GM12878 (cell line): ENCODE data around the gene MACROD2. TPM values are rescaled to one million over a fixed set of nuclear protein-coding genes. Genes with fewer than 3 reads are reported as not detected.

Experiments
- ATAC-seq: fragments of 200-7000 bp; cut with Tn5 transposase; 3 replicates; pipeline ENCODE4 v1.9.1; 2020; ENCODE audit warnings: mild to moderate bottlenecking, moderate library complexity
- BruUV-seq: library from RNA; stranded (reverse); fragments of 400-500 nt; replicated peaks from 2 replicates; lab custom pipeline; 2021; lab: Mats Ljungman, UMichigan
- CTCF ChIA-PET: fragments of 300-600 bp; sonication (Branson Sonifier 250); formaldehyde crosslinking; extraction: SDS; loops from one replicate; lab custom pipeline; 2021; ENCODE audit warnings: inconsistent platforms; lab: Yijun Ruan, JAX
- POLR2A ChIA-PET: fragments of 350-600 bp; formaldehyde crosslinking; extraction: SDS; loops from one replicate; lab custom pipeline; 2021; ENCODE audit warnings: inconsistent platforms; lab: Charles Lee
- RAD21 ChIA-PET: fragments of 300-600 bp; sonication (Branson Sonifier 250); formaldehyde crosslinking; loops from one replicate; lab custom pipeline; 2023; ENCODE audit warnings: antibody characterized with exemption; ENCODE audit not compliant: unreplicated experiment; lab: Charles Lee
- SMC1A ChIA-PET: fragments of 300-600 bp; sonication (Branson Sonifier 250); formaldehyde crosslinking; loops from one replicate; lab custom pipeline; 2023; ENCODE audit not compliant: unreplicated experiment, uncharacterized antibody; lab: Charles Lee
- DNase-seq: peaks from one replicate; pipeline ENCODE4 v3.0.0-alpha.2; 2011; ENCODE audit warnings: low read depth, low spot score
- FAIRE-seq: peaks from 3 replicates; lab custom pipeline; 2011; peaks lifted over from hg19 to GRCh38; lab: Jason Lieb, UNC
- H2AFZ ChIP-seq: 2 replicates; pipeline ENCODE4 v1.6.0; 2011; ENCODE audit warnings: low read depth, low read length, control low read depth; ENCODE audit not compliant: control insufficient read depth
- H3K27ac ChIP-seq: 2 replicates; pipeline ENCODE4 v1.5.1; 2011; ENCODE audit warnings: control low read depth; ENCODE audit not compliant: control insufficient read depth, insufficient read depth
- H3K27me3 ChIP-seq, 2 experiments: replicated peaks in 1 of 2; 2 replicates each; pipeline versions ENCODE4 v1.6.0 to v1.6.1; 2011; ENCODE audit warnings: low read length in 1 of 2; ENCODE audit not compliant: control insufficient read depth in 2 of 2, insufficient read depth in 2 of 2
- H3K36me3 ChIP-seq, 2 experiments: 2 replicates each; pipeline ENCODE4 v1.5.1; 2011; ENCODE audit warnings: low read length in 1 of 2; ENCODE audit not compliant: control insufficient read depth in 2 of 2, insufficient read depth in 2 of 2
- H3K4me1 ChIP-seq: 2 replicates; pipeline ENCODE4 v1.6.1; 2011; ENCODE audit warnings: mild to moderate bottlenecking, low read length, moderate library complexity, mixed read lengths; ENCODE audit not compliant: control insufficient read depth, insufficient read depth
- H3K4me2 ChIP-seq: 2 replicates; pipeline ENCODE4 v1.6.0; 2011; ENCODE audit warnings: control low read depth; ENCODE audit not compliant: control insufficient read depth, insufficient read depth
- H3K4me3 ChIP-seq: fragments of 200-600 bp; sonication (generic); 2 replicates; pipeline ENCODE4 v1.5.1; 2016
- H3K79me2 ChIP-seq: 2 replicates; pipeline ENCODE4 v1.6.0; 2011; ENCODE audit warnings: low read length; ENCODE audit not compliant: control insufficient read depth, insufficient read depth
- H3K9ac ChIP-seq: 2 replicates; pipeline ENCODE4 v1.8.0; 2011; ENCODE audit warnings: low read length, control low read depth, mixed read lengths; ENCODE audit not compliant: control insufficient read depth, insufficient read depth
- H3K9me3 ChIP-seq: replicated peaks from 3 replicates; pipeline ENCODE4 v1.5.1; 2011; ENCODE audit warnings: mild to moderate bottlenecking, low read length; ENCODE audit not compliant: control insufficient read depth, insufficient read depth
- H4K20me1 ChIP-seq: 2 replicates; pipeline ENCODE4 v1.6.0; 2011; ENCODE audit not compliant: control insufficient read depth, insufficient read depth
- BMI1 ChIP-seq: fragments of 450-650 bp; IDR thresholded peaks from 2 replicates; pipeline ENCODE4 v1.6.1; 2016; ENCODE audit warnings: mild to moderate bottlenecking, moderate library complexity, borderline replicate concordance
- EZH2 ChIP-seq: IDR thresholded peaks from 2 replicates; pipeline ENCODE4 v1.6.1; 2012; ENCODE audit warnings: low read depth, mild to moderate bottlenecking, control low read depth, inconsistent platforms, low read length, borderline replicate concordance; ENCODE audit not compliant: control insufficient read depth
- HDAC6 ChIP-seq: fragments of 200-600 bp; sonication (generic); IDR thresholded peaks from one replicate; pipeline ENCODE4 v1.8.0; 2017; ENCODE audit warnings: antibody characterized with exemption; ENCODE audit not compliant: unreplicated experiment
- LARP7 ChIP-seq: fragments of 450-650 bp; IDR thresholded peaks from 2 replicates; pipeline ENCODE4 v1.6.1; 2017; ENCODE audit warnings: mild to moderate bottlenecking
- NFYB ChIP-seq: IDR thresholded peaks from 2 replicates; pipeline ENCODE4 v1.6.1; 2011; ENCODE audit warnings: low read depth, mild to moderate bottlenecking, low read length, improper control_type of control experiment, moderate library complexity; ENCODE audit not compliant: insufficient read depth
- PML ChIP-seq: IDR thresholded peaks from 2 replicates; pipeline ENCODE4 v1.6.1; 2012; ENCODE audit warnings: low read length, inconsistent platforms
- RBBP5 ChIP-seq: fragments of 200-600 bp; sonication (generic); conservative IDR thresholded peaks from 2 replicates; pipeline ENCODE4 v1.6.1; 2016
- RCOR1 ChIP-seq: conservative IDR thresholded peaks from 2 replicates; pipeline ENCODE4 v1.6.1; 2012; ENCODE audit warnings: low read depth, low read length, improper control_type of control experiment
- WRNIP1 ChIP-seq: IDR thresholded peaks from 2 replicates; pipeline ENCODE4 v1.6.1; 2011; ENCODE audit warnings: low read depth, low read length, improper control_type of control experiment, borderline replicate concordance
- ZNF622 ChIP-seq: fragments of 450-650 bp; IDR thresholded peaks from 2 replicates; pipeline ENCODE4 v1.6.1; 2017; ENCODE audit warnings: mild to moderate bottlenecking, inconsistent platforms
- WGBS: methylation state at CpG from one replicate; pipeline ENCODE4 v1.1.6; 2016; ENCODE audit warnings: low lambda C conversion rate; ENCODE audit not compliant: insufficient replicate concordance, insufficient coverage; ENCODE audit errors: missing lambda C conversion rate; 5-methylcytosine and 5-hydroxymethylcytosine counted together
- in situ Hi-C: fragments of 300-500 bp; cut with MboI; formaldehyde crosslinking; loops from 9 replicates; pipeline ENCODE4 v1.14.3; 2018; ENCODE audit warnings: mixed read lengths
- intact Hi-C: fragments of 100-400 bp; cut with micrococcal nuclease; formaldehyde crosslinking; loops from one replicate; pipeline ENCODE4 v1.14.2; 2022; ENCODE audit not compliant: unreplicated experiment
- polyA plus RNA-seq, 11 experiments: library from polyadenylated mRNA; depleted of rRNA in 4 of 11; unstranded in 6 of 11; stranded (reverse) in 5 of 11; fragments of >200 nt; fragmentation: Nextera tagmentation in 4 of 11; fragmentation: Illumina TruSeq in 1 of 11; extraction: Ambion mirVana in 4 of 11; extraction: Trizol in 1 of 11; gene quantifications; 1 replicate in 1 of 11; 2 replicates in 10 of 11; pipeline versions ENCODE4 v1.2.1 to v1.2.3, GENCODE V29; 2011 to 2016; ENCODE audit warnings: inconsistent platforms in 2 of 11, missing spikeins in 2 of 11, low read depth in 1 of 11
- total RNA-seq, 4 experiments: library from RNA; depleted of rRNA in 3 of 4; stranded (reverse); fragments of >200 nt in 3 of 4; fragmentation: Illumina TruSeq in 1 of 4; extraction: Trizol in 1 of 4; gene quantifications; 2 replicates each; pipeline versions ENCODE4 v1.2.1 to v1.2.3, GENCODE V29; 2013 to 2021
- TF ChIP-seq, protein P1 (sequence below): IDR thresholded peaks from 2 replicates; pipeline ENCODE4 v1.6.1; 2011; ENCODE audit warnings: borderline replicate concordance, low read depth, mild to moderate bottlenecking, moderate library complexity, mixed read lengths, low read length; ENCODE audit not compliant: insufficient read depth; ENCODE audit errors: extremely low read length
- TF ChIP-seq, protein P2 (sequence below): fragments of 450-650 bp; IDR thresholded peaks from 2 replicates; pipeline ENCODE4 v1.6.1; 2017; ENCODE audit warnings: mild to moderate bottlenecking, moderate library complexity

MACROD2 gene
- total and polyA plus RNA-seq, 10 of the 15 experiments (the other 5 are each of a cell fraction or from before 2014, with no cell fraction given): 1.1 to 21.5 (median 2.2) TPM

DNA sequence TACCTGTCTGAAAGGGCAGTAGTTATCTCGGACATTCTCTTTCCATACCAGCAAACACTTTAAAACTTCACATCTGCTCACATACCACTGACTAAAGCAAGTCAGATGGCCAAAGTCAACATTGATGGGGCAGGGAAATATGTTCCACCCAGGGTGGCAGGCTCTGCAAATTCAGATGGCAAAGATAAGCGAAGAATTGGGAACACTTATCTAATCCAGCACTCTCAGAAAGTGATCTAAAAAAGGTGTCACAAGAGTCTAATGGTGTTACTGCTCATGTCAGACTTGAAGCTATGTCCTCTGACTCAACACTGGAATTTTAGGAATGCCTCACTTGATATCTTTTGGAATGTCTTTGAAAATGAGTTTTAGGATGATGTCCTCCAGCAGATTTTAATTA lies 1491.7 kb downstream of the MACROD2 start:
- RAD21 ChIA-PET: no interaction called here
- H4K20me1 ChIP-seq: no peaks in the 10 kb centered on the region
- H3K9me3 ChIP-seq: no peaks in the 10 kb centered on the region
- FAIRE-seq (no peak), DNase-seq (no peak), ATAC-seq (no peak)
- H3K79me2 ChIP-seq: no peaks in the 10 kb centered on the region
- in situ Hi-C loops: no loop called here
- no peak for TF ChIP-seq LARP7
- no peak for TF ChIP-seq ZNF622
- TF ChIP-seq PML: no peak
- TF ChIP-seq BMI1: no peak
- TF ChIP-seq RCOR1: no peak
- TF ChIP-seq HDAC6: no peak
- no peak for TF ChIP-seq WRNIP1
- no peak for TF ChIP-seq EZH2
- TF ChIP-seq RBBP5: no peak
- TF ChIP-seq, protein P1, sequence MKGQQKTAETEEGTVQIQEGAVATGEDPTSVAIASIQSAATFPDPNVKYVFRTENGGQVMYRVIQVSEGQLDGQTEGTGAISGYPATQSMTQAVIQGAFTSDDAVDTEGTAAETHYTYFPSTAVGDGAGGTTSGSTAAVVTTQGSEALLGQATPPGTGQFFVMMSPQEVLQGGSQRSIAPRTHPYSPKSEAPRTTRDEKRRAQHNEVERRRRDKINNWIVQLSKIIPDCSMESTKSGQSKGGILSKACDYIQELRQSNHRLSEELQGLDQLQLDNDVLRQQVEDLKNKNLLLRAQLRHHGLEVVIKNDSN: no peak
- TF ChIP-seq, protein P2, sequence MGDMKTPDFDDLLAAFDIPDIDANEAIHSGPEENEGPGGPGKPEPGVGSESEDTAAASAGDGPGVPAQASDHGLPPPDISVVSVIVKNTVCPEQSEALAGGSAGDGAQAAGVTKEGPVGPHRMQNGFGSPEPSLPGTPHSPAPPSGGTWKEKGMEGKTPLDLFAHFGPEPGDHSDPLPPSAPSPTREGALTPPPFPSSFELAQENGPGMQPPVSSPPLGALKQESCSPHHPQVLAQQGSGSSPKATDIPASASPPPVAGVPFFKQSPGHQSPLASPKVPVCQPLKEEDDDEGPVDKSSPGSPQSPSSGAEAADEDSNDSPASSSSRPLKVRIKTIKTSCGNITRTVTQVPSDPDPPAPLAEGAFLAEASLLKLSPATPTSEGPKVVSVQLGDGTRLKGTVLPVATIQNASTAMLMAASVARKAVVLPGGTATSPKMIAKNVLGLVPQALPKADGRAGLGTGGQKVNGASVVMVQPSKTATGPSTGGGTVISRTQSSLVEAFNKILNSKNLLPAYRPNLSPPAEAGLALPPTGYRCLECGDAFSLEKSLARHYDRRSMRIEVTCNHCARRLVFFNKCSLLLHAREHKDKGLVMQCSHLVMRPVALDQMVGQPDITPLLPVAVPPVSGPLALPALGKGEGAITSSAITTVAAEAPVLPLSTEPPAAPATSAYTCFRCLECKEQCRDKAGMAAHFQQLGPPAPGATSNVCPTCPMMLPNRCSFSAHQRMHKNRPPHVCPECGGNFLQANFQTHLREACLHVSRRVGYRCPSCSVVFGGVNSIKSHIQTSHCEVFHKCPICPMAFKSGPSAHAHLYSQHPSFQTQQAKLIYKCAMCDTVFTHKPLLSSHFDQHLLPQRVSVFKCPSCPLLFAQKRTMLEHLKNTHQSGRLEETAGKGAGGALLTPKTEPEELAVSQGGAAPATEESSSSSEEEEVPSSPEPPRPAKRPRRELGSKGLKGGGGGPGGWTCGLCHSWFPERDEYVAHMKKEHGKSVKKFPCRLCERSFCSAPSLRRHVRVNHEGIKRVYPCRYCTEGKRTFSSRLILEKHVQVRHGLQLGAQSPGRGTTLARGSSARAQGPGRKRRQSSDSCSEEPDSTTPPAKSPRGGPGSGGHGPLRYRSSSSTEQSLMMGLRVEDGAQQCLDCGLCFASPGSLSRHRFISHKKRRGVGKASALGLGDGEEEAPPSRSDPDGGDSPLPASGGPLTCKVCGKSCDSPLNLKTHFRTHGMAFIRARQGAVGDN: no peak
- no peak for TF ChIP-seq NFYB
- H3K4me1 ChIP-seq: no peaks in the 10 kb centered on the region
- no peak overlapping the region for H2AFZ ChIP-seq
- intact Hi-C loops: no loop called here
- H3K4me3 ChIP-seq: no peak overlapping the region
- CTCF ChIA-PET: no interaction called here
- WGBS: 39% methylated on average over 2 of the region's 2 CpGs
- BruUV-seq: no TSS peak
- no peak overlapping the region for H3K4me2 ChIP-seq
- SMC1A ChIA-PET: no interaction called here
- no peak overlapping the region for H3K9ac ChIP-seq
- H3K36me3 ChIP-seq: no peaks in the 10 kb centered on the region
- no peaks in the 10 kb centered on the region for H3K27me3 ChIP-seq
- no peak overlapping the region for H3K27ac ChIP-seq
- POLR2A ChIA-PET: no interaction called here
